T-helper 17 cell (primary cell): ENCODE data around the gene DDIT3. TPM values are rescaled to one million over a fixed set of nuclear protein-coding genes. Genes with fewer than 3 reads are reported as not detected.

Experiments
- total RNA-seq, 4 donors: library from RNA in 2 of 4; stranded (reverse) in 2 of 4; gene quantifications; one replicate each; pipeline ENCODE4 v1.2.3 and lab custom pipeline; 2022 to 2026

The DDIT3 gene
- total RNA-seq, 2 donors from 2014 or later: 115 to 145 TPM

Other genes with a start within 250 kb of the DDIT3 start
- gene R3HDM2, start 89.5 kb downstream of the DDIT3 start, total RNA-seq: 100 to 1,000 TPM; 101 to 115 TPM
- gene INHBC, start 85.7 kb downstream of the DDIT3 start, total RNA-seq: not detected
- gene INHBE, start 65.2 kb downstream of the DDIT3 start, total RNA-seq: not detected
- under 1 TPM; 0.10 to 0.22 TPM for gene GLI1, start 60.7 kb downstream of the DDIT3 start, total RNA-seq
- 100 to 1,000 TPM; 225 to 295 TPM for gene ARHGAP9, start 40.6 kb downstream of the DDIT3 start, total RNA-seq
- gene MARS1, start 32.4 kb downstream of the DDIT3 start, total RNA-seq: 100 to 1,000 TPM; 175 to 180 TPM
- 10 to 100 TPM; 82.4 to 93.5 TPM for gene MBD6, start 2.3 kb upstream of the DDIT3 start, total RNA-seq
- gene DCTN2, start 26.7 kb upstream of the DDIT3 start, total RNA-seq: 10 to 100 TPM; 63.9 to 78.8 TPM
- under 1 TPM; 0.35 to 0.63 TPM for gene KIF5A, start 29.5 kb upstream of the DDIT3 start, total RNA-seq
- gene PIP4K2C, start 70.7 kb upstream of the DDIT3 start, total RNA-seq: 10 to 100 TPM; 28.9 to 32.2 TPM
- 10 to 100 TPM; 24.4 to 32.8 TPM for gene DTX3, start 84.3 kb upstream of the DDIT3 start, total RNA-seq
- gene ARHGEF25, start 90.9 kb upstream of the DDIT3 start, total RNA-seq: 1 to 10 TPM in 1 of 2 donors, under 1 TPM in 1; 0.37 to 1.2 TPM
- not detected for gene B4GALNT1, start 112.7 kb upstream of the DDIT3 start, total RNA-seq
- 100 to 1,000 TPM; 138 to 142 TPM for gene OS9, start 173.6 kb upstream of the DDIT3 start, total RNA-seq
- 10 to 100 TPM; 46.5 to 57.6 TPM for gene AGAP2, start 218.2 kb upstream of the DDIT3 start, total RNA-seq
- gene TSPAN31, start 224.5 kb upstream of the DDIT3 start, total RNA-seq: 10 to 100 TPM in 1 of 2 donors, 1 to 10 TPM in 1; 9.6 to 11.8 TPM
- 10 to 100 TPM; 20.8 to 21.3 TPM for gene CDK4, start 231.8 kb upstream of the DDIT3 start, total RNA-seq
- 10 to 100 TPM; 45.3 to 62.4 TPM for gene MARCHF9, start 234.6 kb upstream of the DDIT3 start, total RNA-seq
- gene CYP27B1, start 246.6 kb upstream of the DDIT3 start, total RNA-seq: 1 to 10 TPM; 1.4 to 1.7 TPM